Fibroblast of lung (primary cell): ENCODE measurements around the gene CARMIL1.

Source experiments
- EZH2 ChIP-seq: IDR thresholded peaks from 2 replicates; pipeline ENCODE4 v1.5.1; 2012; ENCODE audit warnings: low read length, control low read depth, mild to moderate bottlenecking; ENCODE audit errors: missing control alignments
- TF ChIP-seq, protein P1 (sequence below), 2 donors: IDR thresholded peaks in 1 of 2; conservative IDR thresholded peaks in 1 of 2; 1 replicate in 1 of 2; 2 replicates in 1 of 2; pipeline ENCODE4 v1.5.1; 2011 to 2012; ENCODE audit warnings: low read length in 2 of 2, control low read depth in 1 of 2, inconsistent platforms in 1 of 2, low read depth in 1 of 2, mild to moderate bottlenecking in 1 of 2

DNA sequence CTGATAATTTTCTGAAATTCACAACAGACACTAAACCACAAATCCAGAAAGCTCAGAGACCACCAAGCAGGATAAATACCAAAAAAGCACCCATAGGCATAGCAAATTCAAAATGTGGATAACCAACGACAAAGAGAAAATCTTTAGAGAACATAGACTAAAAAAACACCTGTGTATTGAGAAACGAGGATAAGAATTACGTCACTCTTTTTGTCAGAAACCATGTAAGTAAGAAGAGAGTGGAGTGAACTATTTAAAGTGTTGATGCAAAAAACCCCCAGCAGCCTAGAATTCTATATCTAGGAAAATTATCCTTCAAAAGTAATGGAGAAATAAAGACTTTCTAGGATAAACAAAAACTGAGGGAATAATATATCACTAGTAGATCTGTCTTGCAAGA lies 245.9 kb downstream of the CARMIL1 start:
- TF ChIP-seq, protein P1, sequence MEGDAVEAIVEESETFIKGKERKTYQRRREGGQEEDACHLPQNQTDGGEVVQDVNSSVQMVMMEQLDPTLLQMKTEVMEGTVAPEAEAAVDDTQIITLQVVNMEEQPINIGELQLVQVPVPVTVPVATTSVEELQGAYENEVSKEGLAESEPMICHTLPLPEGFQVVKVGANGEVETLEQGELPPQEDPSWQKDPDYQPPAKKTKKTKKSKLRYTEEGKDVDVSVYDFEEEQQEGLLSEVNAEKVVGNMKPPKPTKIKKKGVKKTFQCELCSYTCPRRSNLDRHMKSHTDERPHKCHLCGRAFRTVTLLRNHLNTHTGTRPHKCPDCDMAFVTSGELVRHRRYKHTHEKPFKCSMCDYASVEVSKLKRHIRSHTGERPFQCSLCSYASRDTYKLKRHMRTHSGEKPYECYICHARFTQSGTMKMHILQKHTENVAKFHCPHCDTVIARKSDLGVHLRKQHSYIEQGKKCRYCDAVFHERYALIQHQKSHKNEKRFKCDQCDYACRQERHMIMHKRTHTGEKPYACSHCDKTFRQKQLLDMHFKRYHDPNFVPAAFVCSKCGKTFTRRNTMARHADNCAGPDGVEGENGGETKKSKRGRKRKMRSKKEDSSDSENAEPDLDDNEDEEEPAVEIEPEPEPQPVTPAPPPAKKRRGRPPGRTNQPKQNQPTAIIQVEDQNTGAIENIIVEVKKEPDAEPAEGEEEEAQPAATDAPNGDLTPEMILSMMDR (conservative IDR thresholded peaks at IDR 0.05 in 1 of 2, IDR thresholded peaks at IDR 0.05 in 1 of 2; ENCODE audit: low read depth in 1 of 2, low read length in 2 of 2) = no peak
- TF ChIP-seq EZH2 = no peak
